GM19328 (cell line): ENCODE measurements around the gene TMEM114.

ENCODE experiments used
- ATAC-seq: cut with Tn5 transposase; IDR thresholded peaks from one replicate; pipeline ENCODE4 v1.9.1; 2021; ENCODE audit warnings: mild to moderate bottlenecking, moderate library complexity; ENCODE audit not compliant: unreplicated experiment

The TMEM114 gene

DNA sequence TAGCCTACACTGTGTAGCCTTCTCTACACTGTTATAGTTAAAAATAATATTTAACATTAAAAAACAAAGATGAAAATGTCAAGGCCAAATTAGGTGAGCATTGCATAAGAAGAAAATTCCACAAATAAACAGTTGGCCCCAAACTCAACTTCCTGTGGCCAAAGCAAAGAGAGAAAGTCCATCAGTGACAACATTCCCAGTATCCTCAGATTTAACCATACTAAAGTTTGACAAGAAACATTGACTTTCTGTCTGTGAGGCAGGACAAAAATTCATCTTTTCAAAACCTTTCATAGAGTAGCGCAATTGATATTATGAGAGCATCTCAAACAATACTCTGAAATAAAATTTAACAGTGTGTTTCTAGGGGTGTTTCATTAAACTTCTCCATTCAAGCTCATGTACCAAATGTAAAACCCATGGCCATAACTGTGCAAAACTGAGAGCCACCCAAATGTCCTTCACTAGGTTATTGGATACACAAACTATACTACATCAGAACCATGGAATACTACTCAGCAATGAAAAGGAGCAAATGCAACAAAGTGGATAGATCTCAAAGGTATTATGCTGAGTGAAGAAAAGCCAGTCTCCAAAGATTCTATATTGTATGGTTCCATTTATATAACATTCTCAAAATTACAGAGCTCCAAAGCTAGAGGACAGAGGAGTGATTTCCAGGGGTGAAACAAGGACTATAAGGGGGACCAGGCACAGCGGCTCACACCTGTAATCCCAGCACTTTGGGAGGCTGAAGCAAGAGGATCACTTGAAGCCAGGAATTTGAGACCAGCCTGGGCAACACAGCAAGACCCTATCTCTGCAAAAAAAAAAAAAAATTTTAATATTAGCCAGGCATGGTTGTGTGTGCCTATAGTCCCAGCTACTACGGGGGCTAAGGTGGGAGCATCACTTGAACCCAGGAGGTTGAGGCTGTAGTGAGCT lies 38.7 kb downstream of the TMEM114 start:
- ATAC-seq: no peak

GRCh38 chr16:8550728-8551387 lies 39.5 kb downstream of the TMEM114 start:
- ATAC-seq: no peak

- no peak for ATAC-seq
Observed at GRCh38 chr16:8549843-8550412, 40.4 kb downstream of the TMEM114 start.

- ATAC-seq: no peak
Observed at GRCh38 chr16:8548166-8548565, 42.1 kb downstream of the TMEM114 start.

- no peak for ATAC-seq
Observed at GRCh38 chr16:8547762-8548161, 42.5 kb downstream of the TMEM114 start.

- ATAC-seq: no peak
Observed at GRCh38 chr16:8544406-8544805, 45.9 kb downstream of the TMEM114 start.

GRCh38 chr16:8543258-8543657 lies 47.1 kb downstream of the TMEM114 start:
- ATAC-seq: no peak

GRCh38 chr16:8542393-8542792 lies 47.9 kb downstream of the TMEM114 start:
- no peak for ATAC-seq

GRCh38 chr16:8541868-8542267 lies 48.4 kb downstream of the TMEM114 start:
- no peak for ATAC-seq

DNA sequence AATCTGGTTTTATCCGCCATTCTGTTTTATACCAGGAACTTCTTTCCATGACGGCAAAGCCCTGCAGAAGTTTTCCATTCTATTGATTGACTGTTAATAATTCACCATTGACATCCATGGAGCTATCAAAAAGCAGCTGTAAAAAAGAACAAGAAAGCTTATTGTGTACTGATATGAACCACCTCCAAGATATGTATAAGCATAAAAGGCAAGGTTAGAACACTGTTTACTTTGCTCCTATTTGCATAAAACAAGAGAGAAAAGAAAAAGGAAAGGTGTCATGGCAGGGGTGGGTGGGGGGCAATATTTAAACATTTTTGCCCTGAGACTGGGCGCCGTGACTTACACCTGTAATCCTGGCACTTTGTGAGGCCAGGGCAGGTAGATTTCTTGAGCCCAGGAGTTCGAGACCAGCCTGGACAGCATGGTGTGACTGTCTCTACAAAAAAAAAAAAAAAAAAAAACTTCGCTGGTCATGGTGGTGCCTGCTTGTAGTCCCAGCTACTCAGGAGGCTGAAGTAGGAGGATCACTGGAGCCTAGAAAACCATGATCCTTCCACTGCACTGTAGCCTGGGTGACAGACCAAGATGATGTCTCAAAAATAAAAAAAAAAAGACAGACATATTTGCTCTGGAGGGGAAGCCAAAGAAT lies 52.5 kb downstream of the TMEM114 start:
- no peak for ATAC-seq

- ATAC-seq: no peak
Observed at GRCh38 chr16:8533509-8533908, 56.8 kb downstream of the TMEM114 start.

- ATAC-seq: no peak
Observed at GRCh38 chr16:8530752-8531384, 59.4 kb downstream of the TMEM114 start.

- ATAC-seq: no peak
Observed at GRCh38 chr16:8528471-8528870, 61.8 kb downstream of the TMEM114 start.

DNA sequence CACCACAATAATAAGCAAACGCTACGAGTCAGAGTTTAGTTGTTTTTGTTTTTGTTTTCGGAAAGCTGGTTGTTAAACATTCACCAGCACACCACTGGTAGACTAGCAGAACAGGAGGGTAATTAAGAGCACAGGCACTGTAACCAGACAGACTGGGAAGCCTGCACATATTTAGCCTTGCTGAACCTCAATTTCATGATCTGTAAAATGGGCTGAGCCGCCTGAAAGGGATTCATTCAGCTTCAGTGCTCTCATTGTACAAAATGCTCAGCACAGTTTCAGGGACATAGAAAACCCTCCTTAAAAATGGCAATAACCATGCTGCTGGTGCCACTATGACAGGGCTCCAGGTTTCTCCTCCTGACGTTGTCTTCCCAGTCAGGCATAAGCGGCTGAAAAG lies 66.4 kb downstream of the TMEM114 start:
- ATAC-seq: no peak

DNA sequence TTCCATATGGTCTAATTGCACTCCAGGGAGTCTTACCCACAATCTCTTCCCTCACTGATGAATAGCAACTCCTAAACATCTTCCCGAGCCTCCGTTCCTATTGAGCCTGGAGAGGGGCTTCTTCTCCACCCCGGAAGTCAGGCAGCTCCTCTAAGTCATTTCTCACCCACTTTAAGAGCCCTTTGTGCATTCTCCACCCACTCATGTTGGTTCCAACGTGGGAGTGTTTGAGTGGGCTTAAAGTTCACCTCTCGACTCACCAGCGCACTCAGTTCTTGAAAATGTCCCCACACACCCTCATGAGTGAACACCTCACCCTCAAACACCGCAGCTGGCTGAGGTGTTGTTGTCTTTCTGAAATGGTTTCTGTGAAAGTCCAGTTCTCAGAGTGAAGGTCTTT lies 67.6 kb downstream of the TMEM114 start:
- no peak for ATAC-seq

DNA sequence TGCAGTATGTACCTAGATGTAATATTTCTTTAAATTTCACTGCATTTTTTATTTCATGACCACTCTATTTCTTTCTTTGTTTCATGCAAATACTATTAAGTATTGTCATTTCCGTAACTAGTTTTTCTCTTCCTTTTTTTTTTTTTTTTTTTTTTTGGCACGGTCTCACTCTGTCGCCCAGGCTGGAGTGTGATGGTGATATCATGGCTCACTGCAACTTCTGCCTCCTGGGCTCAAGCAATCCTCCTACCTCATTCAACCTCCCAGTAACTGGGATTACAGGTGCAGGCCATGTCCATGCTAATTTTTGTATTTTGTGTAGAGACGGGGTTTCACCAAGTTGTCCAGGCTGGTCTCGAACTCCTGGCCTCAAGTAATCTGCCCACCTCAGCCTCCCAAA lies 70.7 kb downstream of the TMEM114 start:
- ATAC-seq: no peak
